Measurements from ENCODE around the gene PAAF1.

Gene PAAF1

GRCh38 chr11:73963861-73964260 is 87.1 kb downstream of the PAAF1 start:
- TF ChIP-seq SUZ12 (IDR thresholded peaks at IDR 0.05; ENCODE audit: extremely low read depth, insufficient read depth, insufficient read length) (no peak), ZNF274 (IDR thresholded peaks at IDR 0.05; ENCODE audit: low read depth, low read length) (no peak), YY1 (IDR thresholded peaks at IDR 0.05; ENCODE audit: insufficient read depth, insufficient read length) (no peak)
- H3K9ac ChIP-seq (ENCODE audit: insufficient read length, low read depth): no peak overlapping the region
- no peaks in the 10 kb centered on the region for H3K36me3 ChIP-seq (ENCODE audit: insufficient read depth, insufficient read length, low read length)
- H3K4me3 ChIP-seq (ENCODE audit: insufficient read length, low read depth): no peak overlapping the region
- no peaks in the 10 kb centered on the region for H3K4me1 ChIP-seq (ENCODE audit: insufficient read depth, insufficient read length)
- DNase-seq (ENCODE audit: low read depth, low spot score): no peak
- 0 out of 2 replicates have a peak, but pooled peaks cover 3% of the 10 kb centered on the region for H3K9me3 ChIP-seq (ENCODE audit: insufficient read depth, low read length)
- H3K27me3 ChIP-seq (ENCODE audit: insufficient read depth, insufficient read length): no peaks in the 10 kb centered on the region

DNA sequence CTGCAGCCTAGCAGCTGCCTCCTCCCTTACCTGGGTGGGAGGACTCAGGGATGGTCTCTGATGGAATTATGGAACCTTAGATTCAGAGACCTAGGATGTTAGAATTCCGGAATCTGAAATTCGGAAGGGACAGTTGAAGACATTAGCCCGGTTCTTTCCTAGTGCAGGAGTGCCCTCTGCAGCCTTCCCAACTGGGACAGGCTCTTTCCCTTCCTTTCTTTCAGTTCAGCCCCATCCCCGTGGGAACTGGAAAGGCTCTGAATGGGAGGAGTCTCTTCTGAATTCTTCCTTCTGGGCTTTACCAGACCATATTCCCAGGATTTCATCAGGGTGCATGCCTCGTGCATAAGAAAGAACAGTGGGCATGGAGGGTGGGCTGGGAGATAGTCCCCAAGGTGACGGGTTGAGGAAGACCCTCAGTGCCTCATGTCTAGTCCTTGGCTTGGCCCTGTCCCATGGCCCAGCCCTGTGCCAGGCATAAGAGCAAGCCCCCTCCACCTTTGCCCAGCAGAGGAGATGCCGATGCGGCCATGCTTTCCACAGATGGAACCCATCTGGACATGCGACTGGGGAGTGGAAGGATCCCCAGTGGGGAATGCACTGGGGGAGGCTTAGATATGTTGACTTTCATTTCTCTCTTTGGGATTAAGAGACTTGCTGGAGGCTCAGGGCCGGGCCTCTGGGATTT is 88.4 kb downstream of the PAAF1 start:
- no peak for DNase-seq (ENCODE audit: low read depth, low spot score)
- no peaks in the 10 kb centered on the region for H3K27me3 ChIP-seq (ENCODE audit: insufficient read depth, insufficient read length)
- TF ChIP-seq ZNF274 (IDR thresholded peaks at IDR 0.05; ENCODE audit: low read depth, low read length) (no peak), YY1 (IDR thresholded peaks at IDR 0.05; ENCODE audit: insufficient read depth, insufficient read length) (no peak), SUZ12 (IDR thresholded peaks at IDR 0.05; ENCODE audit: extremely low read depth, insufficient read depth, insufficient read length) (no peak)
- H3K4me3 ChIP-seq (ENCODE audit: insufficient read length, low read depth): no peak overlapping the region
- H3K4me1 ChIP-seq (ENCODE audit: insufficient read depth, insufficient read length): peaks cover under 1% of the 10 kb centered on the region
- H3K9me3 ChIP-seq (ENCODE audit: insufficient read depth, low read length): 0 out of 2 replicates have a peak, but pooled peaks cover 3% of the 10 kb centered on the region
- no peak overlapping the region for H3K9ac ChIP-seq (ENCODE audit: insufficient read length, low read depth)
- H3K36me3 ChIP-seq (ENCODE audit: insufficient read depth, insufficient read length, low read length): no peaks in the 10 kb centered on the region

DNA sequence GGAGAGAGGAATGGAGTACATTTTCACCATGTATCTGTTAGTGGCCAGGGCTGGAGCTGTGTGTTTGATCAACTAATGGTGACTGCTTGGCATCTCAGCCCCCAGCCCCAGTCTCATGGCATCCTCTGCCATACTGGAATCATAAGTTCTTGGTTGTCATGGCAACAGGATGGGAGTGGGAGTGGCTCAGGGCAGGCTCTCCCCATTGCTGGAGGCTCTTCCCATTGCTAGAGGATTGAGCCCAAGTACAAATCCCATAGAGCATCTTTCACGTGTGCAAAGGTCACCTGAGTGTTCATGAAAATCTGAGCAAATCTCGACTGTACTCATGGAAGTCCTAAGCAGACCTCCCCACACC is 88.9 kb downstream of the PAAF1 start:
- Histone ChIP-seq H3K9me3 (ENCODE audit: insufficient read depth, low read length) (0 out of 2 replicates have a peak, but pooled peaks cover 3% of the 10 kb centered on the region), H3K4me3 (ENCODE audit: insufficient read length, low read depth) (no peak overlapping the region), H3K9ac (ENCODE audit: insufficient read length, low read depth) (no peak overlapping the region), H3K36me3 (ENCODE audit: insufficient read depth, insufficient read length, low read length) (no peaks in the 10 kb centered on the region), H3K4me1 (ENCODE audit: insufficient read depth, insufficient read length) (peaks cover 2% of the 10 kb centered on the region), H3K27me3 (ENCODE audit: insufficient read depth, insufficient read length) (no peaks in the 10 kb centered on the region)
- TF ChIP-seq SUZ12 (IDR thresholded peaks at IDR 0.05; ENCODE audit: extremely low read depth, insufficient read depth, insufficient read length) (no peak), YY1 (IDR thresholded peaks at IDR 0.05; ENCODE audit: insufficient read depth, insufficient read length) (no peak), ZNF274 (IDR thresholded peaks at IDR 0.05; ENCODE audit: low read depth, low read length) (no peak)
- DNase-seq (ENCODE audit: low read depth, low spot score): no peak

DNA sequence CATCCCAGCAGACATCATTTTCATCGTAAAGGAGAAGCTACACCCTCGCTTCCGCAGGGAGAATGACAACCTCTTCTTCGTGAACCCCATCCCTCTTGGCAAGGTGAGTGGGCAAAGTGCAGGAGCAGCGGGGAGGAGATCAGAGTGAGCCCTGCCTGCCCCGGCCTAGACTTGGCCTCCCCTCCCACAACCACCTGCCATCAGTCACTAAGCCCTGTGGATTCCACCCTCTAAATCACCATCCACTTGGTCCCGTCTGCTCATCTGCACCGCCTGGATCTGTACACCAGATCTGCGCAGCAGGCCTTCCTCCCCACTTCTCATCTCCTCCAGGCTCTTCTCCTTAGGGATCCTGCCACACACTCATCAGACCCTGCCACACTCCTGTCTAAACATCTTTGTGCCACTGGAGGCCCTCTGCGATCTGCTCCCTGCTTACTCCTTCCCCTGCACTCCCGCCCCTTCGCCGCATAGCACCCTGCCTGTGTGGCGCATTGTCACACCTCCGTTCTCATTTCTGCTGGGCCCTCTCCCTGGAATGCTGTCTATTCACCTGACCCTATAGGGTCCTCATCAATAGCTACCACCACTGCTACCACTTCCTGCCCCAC is 91.7 kb downstream of the PAAF1 start:
- H3K27me3 ChIP-seq (ENCODE audit: insufficient read depth, insufficient read length): no peaks in the 10 kb centered on the region
- H3K9me3 ChIP-seq (ENCODE audit: insufficient read depth, low read length): no peaks in the 10 kb centered on the region
- TF ChIP-seq SUZ12 (IDR thresholded peaks at IDR 0.05; ENCODE audit: extremely low read depth, insufficient read depth, insufficient read length): no peak
- no peak for TF ChIP-seq ZNF274 (IDR thresholded peaks at IDR 0.05; ENCODE audit: low read depth, low read length)
- no peak for TF ChIP-seq YY1 (IDR thresholded peaks at IDR 0.05; ENCODE audit: insufficient read depth, insufficient read length)
- no peak for DNase-seq (ENCODE audit: low read depth, low spot score)
- H3K4me1 ChIP-seq (ENCODE audit: insufficient read depth, insufficient read length): peaks cover 2% of the 10 kb centered on the region
- H3K4me3 ChIP-seq (ENCODE audit: insufficient read length, low read depth): no peak overlapping the region
- H3K9ac ChIP-seq (ENCODE audit: insufficient read length, low read depth): no peak overlapping the region
- peaks cover 4% of the 10 kb centered on the region for H3K36me3 ChIP-seq (ENCODE audit: insufficient read depth, insufficient read length, low read length)

- TF ChIP-seq YY1 (IDR thresholded peaks at IDR 0.05; ENCODE audit: insufficient read depth, insufficient read length) (no peak), SUZ12 (IDR thresholded peaks at IDR 0.05; ENCODE audit: extremely low read depth, insufficient read depth, insufficient read length) (no peak)
- Histone ChIP-seq H3K4me3 (ENCODE audit: insufficient read length, low read depth) (no peak overlapping the region), H3K9me3 (ENCODE audit: insufficient read depth, low read length) (no peaks in the 10 kb centered on the region), H3K4me1 (ENCODE audit: insufficient read depth, insufficient read length) (peaks cover 2% of the 10 kb centered on the region), H3K36me3 (ENCODE audit: insufficient read depth, insufficient read length, low read length) (peaks cover 8% of the 10 kb centered on the region), H3K9ac (ENCODE audit: insufficient read length, low read depth) (no peak overlapping the region), H3K27me3 (ENCODE audit: insufficient read depth, insufficient read length) (no peaks in the 10 kb centered on the region)
- no peak for DNase-seq (ENCODE audit: low read depth, low spot score)
Measured at GRCh38 chr11:73969091-73969490, 92.3 kb downstream of the PAAF1 start.

GRCh38 chr11:73969991-73970800 is 93.4 kb downstream of the PAAF1 start:
- Histone ChIP-seq H3K9ac (ENCODE audit: insufficient read length, low read depth) (no peak overlapping the region), H3K27me3 (ENCODE audit: insufficient read depth, insufficient read length) (no peaks in the 10 kb centered on the region), H3K4me1 (ENCODE audit: insufficient read depth, insufficient read length) (peaks cover 2% of the 10 kb centered on the region), H3K36me3 (ENCODE audit: insufficient read depth, insufficient read length, low read length) (peaks cover 19% of the 10 kb centered on the region), H3K4me3 (ENCODE audit: insufficient read length, low read depth) (no peak overlapping the region), H3K9me3 (ENCODE audit: insufficient read depth, low read length) (no peaks in the 10 kb centered on the region)
- TF ChIP-seq YY1 (IDR thresholded peaks at IDR 0.05; ENCODE audit: insufficient read depth, insufficient read length) (no peak), SUZ12 (IDR thresholded peaks at IDR 0.05; ENCODE audit: extremely low read depth, insufficient read depth, insufficient read length) (no peak), ZNF274 (IDR thresholded peaks at IDR 0.05; ENCODE audit: low read depth, low read length) (no peak)
- DNase-seq (ENCODE audit: low read depth, low spot score): no peak

DNA sequence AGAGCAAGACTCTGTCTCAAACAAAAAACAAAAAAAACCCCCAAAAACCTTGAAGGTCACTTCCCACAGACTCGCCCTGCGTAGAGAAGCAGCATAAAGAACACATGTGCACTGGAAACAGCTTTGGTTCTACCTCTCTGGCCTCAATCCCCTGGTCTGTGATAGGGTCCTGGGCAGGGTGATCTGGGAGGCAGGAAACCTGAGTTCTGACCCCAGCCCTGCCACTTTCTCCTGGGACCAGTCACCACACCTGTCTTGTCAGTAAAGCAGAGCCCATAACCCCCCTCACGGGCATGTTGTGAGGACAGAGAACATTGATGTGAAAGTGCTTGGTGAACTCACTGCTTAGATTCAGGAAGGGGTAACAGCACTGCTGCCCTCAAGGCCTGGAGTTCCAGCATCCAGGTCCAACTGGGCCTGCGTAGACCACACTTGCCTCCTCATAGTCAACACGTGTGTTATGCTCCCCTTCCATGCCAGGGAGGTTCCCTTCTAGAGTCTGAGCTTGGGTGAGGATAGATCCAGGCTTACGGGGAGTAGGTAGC is 94.4 kb downstream of the PAAF1 start:
- no peak overlapping the region for H3K4me3 ChIP-seq (ENCODE audit: insufficient read length, low read depth)
- H3K4me1 ChIP-seq (ENCODE audit: insufficient read depth, insufficient read length): peaks cover 2% of the 10 kb centered on the region
- H3K9me3 ChIP-seq (ENCODE audit: insufficient read depth, low read length): no peaks in the 10 kb centered on the region
- DNase-seq (ENCODE audit: low read depth, low spot score): no peak
- TF ChIP-seq YY1 (IDR thresholded peaks at IDR 0.05; ENCODE audit: insufficient read depth, insufficient read length) (no peak), ZNF274 (IDR thresholded peaks at IDR 0.05; ENCODE audit: low read depth, low read length) (no peak), SUZ12 (IDR thresholded peaks at IDR 0.05; ENCODE audit: extremely low read depth, insufficient read depth, insufficient read length) (no peak)
- peaks cover 29% of the 10 kb centered on the region for H3K36me3 ChIP-seq (ENCODE audit: insufficient read depth, insufficient read length, low read length)
- H3K27me3 ChIP-seq (ENCODE audit: insufficient read depth, insufficient read length): no peaks in the 10 kb centered on the region
- H3K9ac ChIP-seq (ENCODE audit: insufficient read length, low read depth): no peak overlapping the region
